ENCODE data around the gene HTT.

Gene HTT

GRCh38 chr4:3198906-3199305, 124.4 kb downstream of the HTT start:
- Histone ChIP-seq H3K27ac (no peak overlapping the region), H3K4me1 (no peaks in the 10 kb centered on the region), H3K27me3 (ENCODE audit: control insufficient read depth, insufficient read depth, low read length) (no peaks in the 10 kb centered on the region), H3K4me2 (ENCODE audit: low read length) (no peak overlapping the region), H3K9me3 (ENCODE audit: control insufficient read depth, low read length) (no peaks in the 10 kb centered on the region), H3K36me3 (ENCODE audit: control insufficient read depth, insufficient read depth, low read length) (no peaks in the 10 kb centered on the region), H3K4me3 (ENCODE audit: low read depth, low read length) (no peak overlapping the region), H3K79me2 (no peaks in the 10 kb centered on the region), H2AFZ (no peak overlapping the region), H3K9ac (no peak overlapping the region)
- TF ChIP-seq CTCF (IDR thresholded peaks at IDR 0.05) = no peak

- Histone ChIP-seq H3K27me3 (ENCODE audit: control insufficient read depth, insufficient read depth, low read length) (no peaks in the 10 kb centered on the region), H3K27ac (no peak overlapping the region), H3K4me2 (ENCODE audit: low read length) (no peak overlapping the region), H3K4me3 (ENCODE audit: low read depth, low read length) (no peak overlapping the region), H3K9me3 (ENCODE audit: control insufficient read depth, low read length) (no peaks in the 10 kb centered on the region), H2AFZ (no peak overlapping the region), H3K4me1 (no peaks in the 10 kb centered on the region), H3K79me2 (no peaks in the 10 kb centered on the region), H3K9ac (no peak overlapping the region), H3K36me3 (ENCODE audit: control insufficient read depth, insufficient read depth, low read length) (no peaks in the 10 kb centered on the region)
- no peak for TF ChIP-seq CTCF (IDR thresholded peaks at IDR 0.05)
Observed at GRCh38 chr4:3199653-3200422, 125.4 kb downstream of the HTT start.

- no peak overlapping the region for H3K4me2 ChIP-seq (ENCODE audit: low read length)
- no peaks in the 10 kb centered on the region for H3K36me3 ChIP-seq (ENCODE audit: control insufficient read depth, insufficient read depth, low read length)
- H2AFZ ChIP-seq = no peak overlapping the region
- H3K79me2 ChIP-seq = no peaks in the 10 kb centered on the region
- H3K9ac ChIP-seq = no peak overlapping the region
- H3K4me3 ChIP-seq (ENCODE audit: low read depth, low read length) = no peak overlapping the region
- no peaks in the 10 kb centered on the region for H3K27me3 ChIP-seq (ENCODE audit: control insufficient read depth, insufficient read depth, low read length)
- no peak overlapping the region for H3K27ac ChIP-seq
- no peak for TF ChIP-seq CTCF (IDR thresholded peaks at IDR 0.05)
- H3K9me3 ChIP-seq (ENCODE audit: control insufficient read depth, low read length) = no peaks in the 10 kb centered on the region
- H3K4me1 ChIP-seq = no peaks in the 10 kb centered on the region
Observed at GRCh38 chr4:3200423-3201090, 126.1 kb downstream of the HTT start.

GRCh38 chr4:3201718-3202702, 127.5 kb downstream of the HTT start:
- Histone ChIP-seq H3K27me3 (ENCODE audit: control insufficient read depth, insufficient read depth, low read length) (no peaks in the 10 kb centered on the region), H3K9ac (no peak overlapping the region), H3K9me3 (ENCODE audit: control insufficient read depth, low read length) (no peaks in the 10 kb centered on the region), H3K27ac (no peak overlapping the region), H3K4me1 (no peaks in the 10 kb centered on the region), H3K79me2 (no peaks in the 10 kb centered on the region), H3K36me3 (ENCODE audit: control insufficient read depth, insufficient read depth, low read length) (no peaks in the 10 kb centered on the region), H3K4me3 (ENCODE audit: low read depth, low read length) (no peak overlapping the region), H2AFZ (no peak overlapping the region), H3K4me2 (ENCODE audit: low read length) (no peak overlapping the region)
- no peak for TF ChIP-seq CTCF (IDR thresholded peaks at IDR 0.05)
